Kidney (tissue), 14 donors: ENCODE results near the gene SPIRE1. TPM values are rescaled to one million over a fixed set of nuclear protein-coding genes. Genes with fewer than 3 reads are reported as not detected.

Experiments
- DNase-seq, 5 donors: peaks; one replicate each; pipeline ENCODE4 v3.0.0-alpha.2; 2013 to 2020
- FAIRE-seq: peaks from 2 replicates; lab custom pipeline; 2012; peaks lifted over from hg19 to GRCh38; lab: Jason Lieb, UNC
- H3K27ac ChIP-seq, 2 donors: one replicate each; pipeline ENCODE4 v1.7.0; 2013; ENCODE audit warnings: low read depth in 2 of 2, low read length in 2 of 2, inconsistent platforms in 1 of 2
- H3K27me3 ChIP-seq: one replicate; pipeline ENCODE4 v1.7.1; 2013; ENCODE audit warnings: low read length, inconsistent platforms; ENCODE audit not compliant: control insufficient read depth, insufficient read depth
- H3K36me3 ChIP-seq, 3 donors: one replicate each; pipeline versions ENCODE4 v1.7.0 to v1.7.1; 2013; ENCODE audit warnings: low read length in 3 of 3, control low read depth in 1 of 3, inconsistent platforms in 1 of 3; ENCODE audit not compliant: insufficient read depth in 3 of 3, control insufficient read depth in 2 of 3
- H3K4me1 ChIP-seq, 3 donors: one replicate each; pipeline versions ENCODE4 v1.7.0 to v1.7.1; 2013; ENCODE audit warnings: low read length in 3 of 3, inconsistent platforms in 1 of 3, low read depth in 1 of 3; ENCODE audit not compliant: control insufficient read depth in 2 of 3, insufficient read depth in 2 of 3
- H3K4me3 ChIP-seq, 3 donors: one replicate each; pipeline versions ENCODE4 v1.7.0 to v1.8.1; 2013; ENCODE audit warnings: low read length in 3 of 3, control low read depth in 1 of 3, inconsistent platforms in 1 of 3
- H3K9ac ChIP-seq, 3 donors: one replicate each; pipeline versions ENCODE4 v1.7.0 to v1.7.1; 2013; ENCODE audit warnings: low read length in 3 of 3, control low read depth in 1 of 3, inconsistent platforms in 1 of 3
- H3K9me3 ChIP-seq, 3 donors: one replicate each; pipeline versions ENCODE4 v1.7.0 to v1.7.1; 2013; ENCODE audit warnings: low read length in 3 of 3, control low read depth in 1 of 3, inconsistent platforms in 1 of 3; ENCODE audit not compliant: control insufficient read depth in 2 of 3, insufficient read depth in 1 of 3
- intact Hi-C: fragments of 100-400 bp; cut with DNase I; formaldehyde crosslinking; loops from one replicate; pipeline ENCODE4 v1.11.1; 2022
- polyA plus RNA-seq: library from polyadenylated mRNA; stranded (reverse); fragments of 350-450 nt; fragmentation: Illumina TruSeq; extraction: RNeasy Lipid Tissue Mini Kit (QIAGEN cat#74804); gene quantifications from one replicate; pipeline ENCODE4 v1.2.3, GENCODE V29; 2014; ENCODE audit warnings: low read depth, low replicate concordance; ENCODE audit not compliant: insufficient read depth
- total RNA-seq: library from RNA; stranded (reverse); fragmentation: NEBNext Ultra II Directional; extraction: Animal tissue kit (Norgen Biotek cat#: 25700); gene quantifications from one replicate; pipeline ENCODE4 v1.2.1, GENCODE V29; 2021
- TF ChIP-seq, protein P1 (sequence below): IDR thresholded peaks from 3 replicates; pipeline ENCODE4 v1.5.1; 2012; ENCODE audit warnings: mild to moderate bottlenecking, moderate library complexity, borderline replicate concordance; ENCODE audit not compliant: insufficient read depth; ENCODE audit errors: extremely low read depth
- donor health status: control.
- donor health status: control.
- donor health status: control.
- donor health status: control.
- donor health status: control.
- donor health status: DM: yes; HTN: yes; CAD: no.
- donor health status: Normal renal cell carcinoma (clear cell type).

Gene SPIRE1
- total and polyA plus RNA-seq, 2 donors from 2014 or later: 12.3 to 35.1 TPM

DNA sequence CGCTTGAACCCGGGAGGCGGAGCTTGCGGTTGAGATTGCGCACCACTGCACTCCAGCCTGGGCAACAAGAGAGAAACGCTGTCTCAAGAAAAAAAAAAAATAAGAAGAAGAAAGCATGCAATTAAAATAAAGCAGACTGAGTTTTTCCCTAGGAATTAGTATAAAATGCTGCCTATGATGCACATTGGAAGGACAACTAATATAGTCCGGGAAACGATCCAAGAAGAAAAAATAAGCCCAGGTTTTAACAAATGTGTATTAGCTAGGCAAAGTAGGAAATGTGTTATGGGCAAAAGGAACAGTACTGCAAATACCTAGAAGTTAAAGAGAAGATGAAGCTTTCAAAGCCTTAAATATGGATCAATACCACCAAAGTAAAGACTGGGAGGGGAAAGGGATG lies 64.0 kb downstream of the SPIRE1 start:
- no peak for FAIRE-seq
- no peaks in the 10 kb centered on the region for H3K36me3 ChIP-seq
- H3K27me3 ChIP-seq: no peaks in the 10 kb centered on the region
- intact Hi-C loops: no loop called here
- no peak overlapping the region for H3K27ac ChIP-seq
- H3K4me3 ChIP-seq: no peak overlapping the region
- no peaks in the 10 kb centered on the region for H3K9me3 ChIP-seq
- no peak overlapping the region for H3K9ac ChIP-seq
- TF ChIP-seq, protein P1, sequence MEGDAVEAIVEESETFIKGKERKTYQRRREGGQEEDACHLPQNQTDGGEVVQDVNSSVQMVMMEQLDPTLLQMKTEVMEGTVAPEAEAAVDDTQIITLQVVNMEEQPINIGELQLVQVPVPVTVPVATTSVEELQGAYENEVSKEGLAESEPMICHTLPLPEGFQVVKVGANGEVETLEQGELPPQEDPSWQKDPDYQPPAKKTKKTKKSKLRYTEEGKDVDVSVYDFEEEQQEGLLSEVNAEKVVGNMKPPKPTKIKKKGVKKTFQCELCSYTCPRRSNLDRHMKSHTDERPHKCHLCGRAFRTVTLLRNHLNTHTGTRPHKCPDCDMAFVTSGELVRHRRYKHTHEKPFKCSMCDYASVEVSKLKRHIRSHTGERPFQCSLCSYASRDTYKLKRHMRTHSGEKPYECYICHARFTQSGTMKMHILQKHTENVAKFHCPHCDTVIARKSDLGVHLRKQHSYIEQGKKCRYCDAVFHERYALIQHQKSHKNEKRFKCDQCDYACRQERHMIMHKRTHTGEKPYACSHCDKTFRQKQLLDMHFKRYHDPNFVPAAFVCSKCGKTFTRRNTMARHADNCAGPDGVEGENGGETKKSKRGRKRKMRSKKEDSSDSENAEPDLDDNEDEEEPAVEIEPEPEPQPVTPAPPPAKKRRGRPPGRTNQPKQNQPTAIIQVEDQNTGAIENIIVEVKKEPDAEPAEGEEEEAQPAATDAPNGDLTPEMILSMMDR: no peak
- DNase-seq: no peak
- H3K4me1 ChIP-seq: peaks cover 0 to 10% (median 5%) of the 10 kb centered on the region in 3 donors

GRCh38 chr18:12592597-12593127 lies 65.2 kb downstream of the SPIRE1 start:
- H3K4me1 ChIP-seq: peaks cover 0 to 8% (median 3%) of the 10 kb centered on the region in 3 donors
- H3K36me3 ChIP-seq: no peaks in the 10 kb centered on the region
- no peaks in the 10 kb centered on the region for H3K9me3 ChIP-seq
- DNase-seq: no peak
- H3K9ac ChIP-seq: no peak overlapping the region
- H3K27ac ChIP-seq: no peak overlapping the region
- TF ChIP-seq, protein P1: no peak
- no peak overlapping the region for H3K4me3 ChIP-seq
- no peak for FAIRE-seq
- H3K27me3 ChIP-seq: no peaks in the 10 kb centered on the region
- intact Hi-C loops: no loop called here

- no peaks in the 10 kb centered on the region for H3K9me3 ChIP-seq
- H3K36me3 ChIP-seq: no peaks in the 10 kb centered on the region
- no peaks in the 10 kb centered on the region for H3K27me3 ChIP-seq
- TF ChIP-seq, protein P1: no peak
- H3K4me3 ChIP-seq: no peak overlapping the region
- H3K27ac ChIP-seq: no peak overlapping the region
- DNase-seq (no peak), FAIRE-seq (no peak)
- no peak overlapping the region for H3K9ac ChIP-seq
- H3K4me1 ChIP-seq: no peaks in the 10 kb centered on the region
- intact Hi-C loops: no loop called here
Measured at GRCh38 chr18:12589448-12589847, 68.5 kb downstream of the SPIRE1 start.

- intact Hi-C loops: no loop called here
- FAIRE-seq (no peak), DNase-seq (no peak)
- H3K27ac ChIP-seq: no peak overlapping the region
- no peak overlapping the region for H3K9ac ChIP-seq
- H3K36me3 ChIP-seq: no peaks in the 10 kb centered on the region
- TF ChIP-seq, protein P1: no peak
- no peaks in the 10 kb centered on the region for H3K9me3 ChIP-seq
- no peaks in the 10 kb centered on the region for H3K4me1 ChIP-seq
- no peaks in the 10 kb centered on the region for H3K27me3 ChIP-seq
- no peak overlapping the region for H3K4me3 ChIP-seq
Measured at GRCh38 chr18:12586956-12587355, 71.0 kb downstream of the SPIRE1 start.
